HG03097 (cell line): ENCODE data around the gene PPP2R3A.
"Not testable (repeated sequence)": the region's sequence is repeated elsewhere in the genome, so short reads cannot be mapped to it uniquely, and the experiment has no call there.

Source experiments
- ATAC-seq: cut with Tn5 transposase; IDR thresholded peaks from one replicate; pipeline ENCODE4 v1.9.1; 2021; ENCODE audit not compliant: unreplicated experiment, low FRiP score

Gene PPP2R3A

GRCh38 chr3:136144397-136144796 lies 178.9 kb downstream of the PPP2R3A start:
- ATAC-seq = not testable (repeated sequence)

- ATAC-seq = no peak
These were observed 181.6 kb downstream of the PPP2R3A start for GRCh38 chr3:136146981-136147729.

- no peak for ATAC-seq
These were observed 184.1 kb downstream of the PPP2R3A start for GRCh38 chr3:136149667-136150066.

- ATAC-seq = no peak
These were observed 185.7 kb downstream of the PPP2R3A start for GRCh38 chr3:136151219-136151618.

GRCh38 chr3:136152176-136152843 lies 186.8 kb downstream of the PPP2R3A start:
- ATAC-seq = no peak

- no peak for ATAC-seq
These were observed 187.4 kb downstream of the PPP2R3A start for GRCh38 chr3:136152963-136153362.

GRCh38 chr3:136161516-136161915 lies 196.0 kb downstream of the PPP2R3A start:
- ATAC-seq = no peak

- no peak for ATAC-seq
These were observed 196.8 kb downstream of the PPP2R3A start for GRCh38 chr3:136162322-136162721.

GRCh38 chr3:136163607-136164006 lies 198.1 kb downstream of the PPP2R3A start:
- not testable (repeated sequence) for ATAC-seq

GRCh38 chr3:136166507-136166906 lies 201.0 kb downstream of the PPP2R3A start:
- no peak for ATAC-seq

GRCh38 chr3:136168236-136168635 lies 202.7 kb downstream of the PPP2R3A start:
- ATAC-seq = not testable (repeated sequence)

- no peak for ATAC-seq
These were observed 205.6 kb downstream of the PPP2R3A start for GRCh38 chr3:136171097-136171542.

- no peak for ATAC-seq
These were observed 208.5 kb downstream of the PPP2R3A start for GRCh38 chr3:136173939-136174490.

GRCh38 chr3:136177876-136178275 lies 212.3 kb downstream of the PPP2R3A start:
- ATAC-seq = no peak

GRCh38 chr3:136181741-136182140 lies 216.2 kb downstream of the PPP2R3A start:
- ATAC-seq = no peak

GRCh38 chr3:136184703-136185102 lies 219.2 kb downstream of the PPP2R3A start:
- ATAC-seq = no peak

- peak; percentile 54 for ATAC-seq
These were observed 220.8 kb downstream of the PPP2R3A start for GRCh38 chr3:136186344-136186743.

- ATAC-seq = no peak
These were observed 221.3 kb downstream of the PPP2R3A start for GRCh38 chr3:136186846-136187245.

- no peak for ATAC-seq
These were observed 222.3 kb downstream of the PPP2R3A start for GRCh38 chr3:136187868-136188267.

- ATAC-seq = no peak
These were observed 223.5 kb downstream of the PPP2R3A start for GRCh38 chr3:136189043-136189442.

- no peak for ATAC-seq
These were observed 224.5 kb downstream of the PPP2R3A start for GRCh38 chr3:136189859-136190617.
